Measurements from ENCODE around the gene GREM2.

Gene GREM2

GRCh38 chr1:240445369-240445768, 166.6 kb downstream of the GREM2 start:
- no peak for DNase-seq (ENCODE audit: low spot score)

- no peak for DNase-seq (ENCODE audit: low spot score)
Measured at GRCh38 chr1:240441669-240442068, 170.3 kb downstream of the GREM2 start.
